ENCODE results near the gene TOB1.

- no peak for TF ChIP-seq CTCF (conservative IDR thresholded peaks at IDR 0.05)
- TF ChIP-seq EZH2 (IDR thresholded peaks at IDR 0.05; ENCODE audit: low read depth) = no peak
These were observed 27.9 kb downstream of the TOB1 start for GRCh38 chr17:50837980-50838954.

Data from PC-9 (cell line).